DMS153 (cell line): ENCODE measurements around the gene CHL1.
"Not testable (repeated sequence)": the region's sequence is repeated elsewhere in the genome, so short reads cannot be mapped to it uniquely, and the experiment has no call there.

Source experiments
- DNase-seq: peaks from one replicate; lab custom pipeline; 2025; lab: John Stamatoyannopoulos, UW

Gene CHL1

GRCh38 chr3:331881-332280 is 135.3 kb downstream of the CHL1 start:
- no peak for DNase-seq

DNA sequence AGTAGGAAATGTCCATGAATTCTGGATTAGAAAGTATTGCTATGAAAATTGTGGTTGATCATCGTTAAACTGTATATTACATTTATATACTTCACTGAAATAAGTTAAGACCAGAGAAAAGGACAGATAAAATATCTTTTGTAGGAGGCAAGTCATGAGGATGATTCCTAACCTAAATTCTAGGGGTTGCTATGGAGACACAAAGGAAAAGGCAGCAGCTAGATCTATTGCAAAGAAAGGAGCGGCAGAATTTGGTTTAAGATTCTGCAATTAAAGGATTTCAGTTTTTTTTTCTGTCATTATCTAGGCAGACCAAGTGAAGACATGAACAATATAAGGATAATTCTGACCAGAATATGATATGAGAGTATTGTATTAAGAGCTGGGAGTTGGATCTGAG is 136.1 kb downstream of the CHL1 start:
- no peak for DNase-seq

- no peak for DNase-seq
These were observed 138.7 kb downstream of the CHL1 start for GRCh38 chr3:335240-335639.

DNA sequence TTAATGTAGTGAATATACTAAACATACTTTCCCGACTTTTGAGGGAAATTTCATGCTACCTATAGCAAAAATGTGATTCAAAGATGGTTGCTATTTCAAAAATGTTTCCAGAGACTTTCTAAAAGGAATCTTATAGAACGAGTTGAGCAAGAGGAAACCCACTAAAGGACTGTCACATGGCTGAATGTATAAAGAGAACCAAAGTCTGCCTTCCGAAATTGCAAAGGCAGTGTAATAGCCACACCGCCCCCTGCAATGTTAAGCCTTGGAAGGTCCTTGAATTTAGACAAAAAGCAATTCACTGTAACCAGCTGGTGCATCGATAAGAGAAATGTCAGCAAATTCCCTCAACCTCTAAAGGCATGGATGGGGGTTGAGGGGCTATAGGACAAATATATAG is 142.8 kb downstream of the CHL1 start:
- DNase-seq, result no peak

- no peak for DNase-seq
These were observed 145.4 kb downstream of the CHL1 start for GRCh38 chr3:341998-342397.

- no peak for DNase-seq
These were observed 149.6 kb downstream of the CHL1 start for GRCh38 chr3:346186-346585.

DNA sequence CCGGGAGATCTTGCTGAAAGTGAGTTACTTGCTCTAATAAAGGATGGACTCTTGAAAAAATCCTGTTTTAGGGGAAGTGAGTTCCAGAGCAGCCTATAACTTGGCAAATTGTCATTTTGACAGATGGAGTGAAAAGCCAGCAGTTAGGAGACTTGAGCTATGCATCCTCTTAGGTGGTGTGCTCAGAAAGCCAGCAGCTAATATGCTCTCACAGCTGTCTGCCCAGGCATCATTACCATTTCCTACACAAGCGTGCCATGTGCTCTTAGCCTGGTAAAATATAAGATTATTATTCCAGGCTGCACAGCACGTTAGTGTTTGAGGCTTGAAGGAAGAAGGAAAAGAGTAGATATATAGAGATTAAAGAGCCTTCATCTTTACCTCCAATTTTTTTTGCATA is 151.0 kb downstream of the CHL1 start:
- no peak for DNase-seq

DNA sequence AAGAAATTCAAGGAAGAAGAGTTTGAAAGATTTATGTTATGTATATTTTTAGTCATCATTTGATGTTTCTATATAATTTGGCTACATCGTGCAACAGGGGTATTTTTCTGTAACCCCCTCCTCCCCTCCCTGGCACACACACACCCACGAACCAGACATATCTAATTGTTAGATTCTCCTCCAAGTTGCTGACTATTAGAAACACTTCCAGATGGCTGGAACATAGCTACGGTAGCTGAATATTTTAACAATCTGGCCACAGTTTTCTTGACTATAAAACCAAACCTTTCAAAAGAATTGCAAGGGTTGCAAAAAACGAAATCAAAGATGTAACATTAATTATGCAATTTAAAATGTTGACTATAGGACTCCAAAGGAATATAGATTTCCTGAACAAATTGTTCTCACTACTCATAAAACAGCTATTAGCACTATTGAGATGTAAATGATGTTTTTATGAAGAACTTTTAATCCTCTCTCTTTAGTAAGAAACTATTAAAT is 154.4 kb downstream of the CHL1 start:
- DNase-seq, result no peak

GRCh38 chr3:352599-352998 is 156.0 kb downstream of the CHL1 start:
- no peak for DNase-seq

DNA sequence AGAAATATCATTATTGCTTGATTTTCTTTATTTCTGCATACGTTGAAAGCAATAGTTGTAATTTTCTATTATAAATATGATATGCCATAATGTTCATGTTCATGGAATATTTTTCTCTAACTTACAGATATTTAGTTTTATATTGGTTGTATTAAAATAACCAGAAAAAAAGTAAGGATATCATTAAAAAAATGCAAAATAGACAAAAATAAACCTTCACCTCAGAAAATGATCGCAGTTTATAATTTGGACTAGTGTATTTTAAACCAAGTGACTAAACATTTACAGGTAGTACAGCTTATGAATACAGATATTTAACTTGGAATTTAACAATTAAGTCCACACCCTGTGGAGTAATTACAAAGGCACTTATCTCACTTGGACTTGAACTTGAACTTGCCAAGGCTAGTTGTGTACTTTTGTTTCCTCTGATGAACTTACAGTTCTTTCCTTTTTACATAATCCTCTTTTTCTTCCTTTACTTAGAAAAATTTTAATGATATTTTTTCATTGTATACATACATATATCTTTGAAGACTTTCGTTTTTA is 156.7 kb downstream of the CHL1 start:
- no peak for DNase-seq

DNA sequence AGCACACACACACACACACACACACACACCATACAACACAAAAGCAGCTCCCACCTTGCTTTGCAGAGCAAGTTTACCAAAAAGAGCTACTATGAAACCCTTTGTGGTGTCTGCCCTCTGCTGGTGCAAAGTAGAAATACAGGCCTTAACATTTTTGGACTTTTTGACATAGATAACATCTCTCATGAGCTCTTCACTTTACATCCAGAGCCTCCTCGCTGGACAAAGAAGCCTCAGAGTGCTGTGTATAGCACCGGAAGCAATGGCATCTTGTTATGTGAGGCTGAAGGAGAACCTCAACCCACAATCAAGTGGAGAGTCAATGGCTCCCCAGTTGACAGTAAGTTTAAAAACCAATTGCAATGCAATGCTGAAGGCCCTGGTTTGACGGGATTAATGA is 157.9 kb downstream of the CHL1 start:
- peak; percentile 26 for DNase-seq

GRCh38 chr3:355622-356021 is 159.1 kb downstream of the CHL1 start:
- DNase-seq, result no peak

DNA sequence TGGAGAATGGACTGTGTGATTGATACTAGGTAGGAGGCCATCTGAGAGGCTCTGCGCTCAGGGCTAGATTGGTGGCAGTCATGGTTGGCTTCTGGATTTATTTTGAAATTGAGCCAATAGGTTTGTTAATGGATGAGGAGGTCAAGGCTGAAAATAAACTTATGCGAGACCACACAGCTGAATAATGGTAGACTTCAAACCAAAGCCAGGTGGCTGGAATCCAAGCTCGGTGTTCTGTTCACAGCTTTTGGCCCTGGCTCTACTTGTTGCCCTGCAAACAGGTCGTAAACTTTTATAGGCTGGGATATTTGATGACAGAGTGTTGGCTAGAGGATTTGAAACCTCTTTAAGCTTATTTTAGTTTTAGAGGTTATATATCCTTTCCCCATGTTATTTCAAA is 160.4 kb downstream of the CHL1 start:
- DNase-seq, result peak; percentile 71

DNA sequence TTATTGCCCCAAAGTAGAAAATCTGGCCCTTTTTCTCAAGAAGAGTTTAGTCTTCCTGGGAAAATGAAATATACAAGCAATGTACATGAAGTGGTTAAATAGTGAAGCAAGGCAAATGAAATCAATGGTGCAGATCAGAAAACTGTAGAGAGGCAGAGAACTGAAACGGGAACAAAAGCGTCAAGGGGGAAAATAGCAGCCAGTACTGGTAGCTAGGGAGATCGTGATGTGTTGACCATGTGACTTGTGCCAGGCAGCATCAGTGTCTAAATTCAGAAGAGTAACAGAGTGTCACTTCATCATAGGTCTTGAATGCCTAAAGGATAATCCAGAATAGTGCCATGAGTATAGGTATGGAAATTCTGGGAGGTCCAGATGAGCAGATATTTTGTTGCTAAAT is 163.1 kb downstream of the CHL1 start:
- DNase-seq, result no peak

DNA sequence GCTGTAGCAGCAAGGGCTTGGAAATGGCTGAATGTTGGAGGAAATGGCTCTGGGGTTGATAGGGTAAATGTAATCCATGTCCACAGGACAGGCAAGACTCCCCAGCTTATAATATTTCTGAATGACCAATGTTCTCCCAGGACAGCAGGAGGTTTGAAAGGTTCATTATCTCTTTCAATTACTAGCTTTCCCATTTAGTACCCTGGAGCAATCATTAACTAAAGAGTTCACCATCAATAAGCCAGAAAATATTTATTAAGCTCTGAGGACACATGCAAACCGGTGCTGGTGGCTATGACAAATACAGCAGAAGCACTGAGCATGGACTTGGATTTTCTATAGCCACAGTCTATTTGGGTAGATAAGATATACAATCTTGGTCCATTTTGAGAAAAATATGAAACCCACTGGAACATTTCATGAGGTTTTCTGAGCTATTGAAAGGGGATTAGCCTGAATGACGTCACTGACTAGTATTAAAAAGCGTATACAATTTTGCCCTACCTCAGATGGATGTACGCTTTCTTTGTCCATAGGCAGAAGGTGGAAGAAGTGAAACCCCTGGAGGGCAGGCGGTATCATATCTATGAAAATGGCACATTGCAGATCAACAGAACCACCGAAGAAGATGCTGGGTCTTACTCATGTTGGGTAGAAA is 166.2 kb downstream of the CHL1 start:
- DNase-seq, result no peak

DNA sequence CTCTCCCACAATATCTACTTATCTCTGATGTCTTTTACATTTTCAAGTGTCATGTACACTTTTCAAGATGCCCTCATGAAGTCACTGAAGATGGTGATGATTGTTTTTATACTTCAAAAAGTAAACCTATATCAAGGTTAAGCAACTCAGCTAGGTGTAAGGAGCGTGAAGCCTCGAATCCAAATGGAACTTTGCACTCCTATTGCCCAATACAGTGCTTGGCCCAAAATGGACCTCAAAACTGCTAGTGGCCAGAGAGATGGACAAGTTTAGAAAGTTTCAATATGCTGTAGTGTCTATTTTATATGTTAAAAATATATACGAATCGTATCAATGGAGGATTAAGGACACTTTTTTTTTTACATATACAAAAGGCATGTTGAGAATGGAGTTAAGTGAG is 167.7 kb downstream of the CHL1 start:
- DNase-seq, result no peak

GRCh38 chr3:365268-365667 is 168.7 kb downstream of the CHL1 start:
- no peak for DNase-seq

DNA sequence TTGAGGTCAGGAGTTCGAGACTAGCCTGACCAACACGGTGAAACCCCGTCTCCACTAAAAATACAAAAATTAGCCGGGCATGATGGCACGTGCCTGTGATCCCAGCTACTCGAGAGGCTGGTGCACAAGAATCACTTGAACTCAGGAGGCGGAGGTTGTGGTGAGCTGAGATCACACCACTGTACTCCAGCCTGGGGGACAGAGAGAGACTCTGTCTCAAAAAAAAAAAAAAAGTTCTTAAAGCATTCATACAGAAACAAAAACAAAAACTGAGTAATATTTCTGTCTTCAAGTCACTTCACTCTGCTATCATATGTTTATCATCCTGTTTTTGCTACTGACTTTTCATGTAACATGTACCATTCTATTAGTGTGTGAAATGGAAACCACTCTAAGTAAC is 169.7 kb downstream of the CHL1 start:
- DNase-seq, result not testable (repeated sequence)

DNA sequence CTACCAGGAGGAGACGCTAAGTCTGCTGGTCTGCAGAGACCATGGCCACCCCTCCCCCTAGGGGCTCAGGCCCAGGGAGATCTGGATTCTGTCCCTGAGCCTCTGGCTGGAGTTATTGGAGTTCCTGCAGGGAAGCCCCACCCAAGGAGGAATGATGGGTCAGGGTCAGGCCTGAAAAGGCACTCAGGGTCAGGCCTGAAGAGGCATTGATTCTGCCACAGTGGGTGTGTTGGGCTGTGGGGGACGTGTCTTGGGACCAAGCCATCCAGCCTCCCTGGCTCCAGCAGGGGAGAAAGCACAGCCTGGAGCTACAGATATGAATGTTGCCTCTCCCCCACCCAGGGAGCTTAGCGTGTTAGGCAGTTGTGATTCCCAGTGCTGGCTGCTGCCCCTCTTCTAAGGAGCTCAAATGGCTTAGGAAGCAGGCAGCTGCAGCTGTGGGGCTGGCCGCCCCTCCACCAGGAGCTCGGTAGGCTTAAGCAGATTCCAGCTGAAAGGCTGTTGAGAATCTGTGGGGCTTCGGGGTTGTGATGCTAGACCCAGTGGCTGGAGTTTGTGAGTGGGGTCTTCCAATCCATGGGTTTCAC is 176.7 kb downstream of the CHL1 start:
- DNase-seq, result no peak

DNA sequence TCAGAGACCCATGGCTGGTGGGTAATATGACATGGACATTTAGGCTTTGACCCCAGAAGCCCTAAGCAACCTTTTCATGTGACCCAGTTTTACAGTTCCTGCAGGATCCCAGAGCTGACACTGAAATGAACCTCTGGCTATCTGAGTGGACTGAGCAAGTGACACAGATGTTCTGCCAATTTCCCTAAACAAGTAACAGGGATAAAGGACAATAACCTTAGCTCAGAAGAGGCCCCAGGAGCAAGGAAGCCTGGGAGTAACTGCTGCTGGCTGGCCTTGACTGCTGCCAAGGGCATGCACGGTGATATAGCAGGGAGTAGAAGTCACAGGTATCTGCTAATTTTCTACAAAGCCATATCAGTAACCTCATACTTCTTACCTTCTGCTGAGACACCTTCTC is 177.9 kb downstream of the CHL1 start:
- no peak for DNase-seq

DNA sequence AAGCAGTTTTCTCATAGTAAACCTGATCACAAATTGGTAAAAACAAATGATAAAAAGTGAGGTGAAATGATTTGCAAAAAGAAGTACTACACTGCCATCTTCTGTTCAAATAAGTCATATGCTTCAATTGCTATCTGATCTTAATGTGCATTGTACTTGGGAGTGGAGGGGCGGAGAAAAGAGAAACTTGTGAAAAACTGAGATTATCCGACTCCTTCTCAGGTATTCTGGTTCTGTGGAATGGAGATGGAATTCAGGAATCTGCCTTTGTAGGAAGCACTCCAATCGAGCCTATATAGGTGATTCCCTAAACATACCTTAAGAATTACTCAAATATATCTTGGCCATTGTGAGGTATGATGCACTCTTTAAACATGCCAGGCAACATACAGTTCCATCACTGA is 180.6 kb downstream of the CHL1 start:
- no peak for DNase-seq

DNA sequence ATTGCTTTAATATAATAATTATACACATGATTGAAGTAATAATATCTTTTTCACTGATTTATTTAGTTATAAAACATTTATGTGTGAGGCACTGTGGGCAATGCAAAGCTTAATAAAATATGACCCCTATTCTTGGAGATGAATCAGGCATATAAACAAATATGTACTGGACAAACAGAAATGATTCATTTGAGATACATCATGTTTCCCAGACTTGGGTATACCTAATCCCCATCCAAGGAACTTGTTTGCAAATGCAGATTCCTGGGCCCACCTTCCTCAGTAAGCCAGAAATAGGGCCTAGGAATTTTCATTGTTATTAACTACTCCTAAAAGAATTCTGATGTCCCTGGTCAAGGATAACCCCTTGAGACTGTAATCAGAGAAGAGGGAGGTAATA is 184.2 kb downstream of the CHL1 start:
- DNase-seq, result no peak

GRCh38 chr3:385151-385550 is 188.6 kb downstream of the CHL1 start:
- DNase-seq, result no peak

DNA sequence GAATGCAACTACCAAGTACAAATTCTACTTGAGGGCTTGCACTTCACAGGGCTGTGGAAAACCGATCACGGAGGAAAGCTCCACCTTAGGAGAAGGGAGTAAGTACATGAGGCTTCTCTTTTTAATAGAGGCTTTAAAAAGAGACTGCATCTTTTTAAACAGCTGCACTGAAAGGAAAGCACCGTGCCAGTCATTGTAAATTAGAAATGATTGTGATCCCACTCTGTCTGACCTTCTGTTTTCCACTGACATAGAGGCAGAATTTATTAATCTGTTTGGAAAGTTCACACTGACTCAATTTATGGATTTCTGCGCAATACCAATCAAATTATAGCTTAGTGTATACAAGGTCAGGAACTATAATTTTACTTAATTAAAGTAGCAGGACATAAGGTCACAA is 198.2 kb downstream of the CHL1 start:
- no peak for DNase-seq
